ENCODE data around the gene FOXN3. TPM values are rescaled to one million over a fixed set of nuclear protein-coding genes. Genes with fewer than 3 reads are reported as not detected.

The FOXN3 gene
- total RNA-seq, 1 donor from 2014 or later, result 27.8 TPM

DNA sequence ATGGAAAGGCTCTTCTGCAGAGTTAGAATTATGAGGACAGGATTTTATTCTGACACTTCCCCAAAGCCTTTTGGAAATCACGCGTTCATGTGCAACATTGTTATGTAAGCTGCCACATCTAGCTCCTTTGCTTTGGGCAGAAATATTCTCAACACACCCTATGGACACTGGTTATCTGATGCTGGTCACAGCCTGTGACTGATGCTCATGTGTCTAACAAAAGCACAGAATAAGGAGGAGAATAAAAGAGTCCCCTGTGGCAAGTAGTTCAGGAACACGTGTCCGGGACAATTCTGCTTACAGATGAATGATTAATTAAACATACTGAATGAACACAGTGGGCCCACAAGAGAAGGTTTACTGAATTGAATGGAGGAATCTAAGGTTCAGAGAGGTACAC is 22.1 kb downstream of the FOXN3 start:
- H3K4me3 ChIP-seq (ENCODE audit: low read depth, low read length), result no peak overlapping the region
- TF ChIP-seq, protein P1, sequence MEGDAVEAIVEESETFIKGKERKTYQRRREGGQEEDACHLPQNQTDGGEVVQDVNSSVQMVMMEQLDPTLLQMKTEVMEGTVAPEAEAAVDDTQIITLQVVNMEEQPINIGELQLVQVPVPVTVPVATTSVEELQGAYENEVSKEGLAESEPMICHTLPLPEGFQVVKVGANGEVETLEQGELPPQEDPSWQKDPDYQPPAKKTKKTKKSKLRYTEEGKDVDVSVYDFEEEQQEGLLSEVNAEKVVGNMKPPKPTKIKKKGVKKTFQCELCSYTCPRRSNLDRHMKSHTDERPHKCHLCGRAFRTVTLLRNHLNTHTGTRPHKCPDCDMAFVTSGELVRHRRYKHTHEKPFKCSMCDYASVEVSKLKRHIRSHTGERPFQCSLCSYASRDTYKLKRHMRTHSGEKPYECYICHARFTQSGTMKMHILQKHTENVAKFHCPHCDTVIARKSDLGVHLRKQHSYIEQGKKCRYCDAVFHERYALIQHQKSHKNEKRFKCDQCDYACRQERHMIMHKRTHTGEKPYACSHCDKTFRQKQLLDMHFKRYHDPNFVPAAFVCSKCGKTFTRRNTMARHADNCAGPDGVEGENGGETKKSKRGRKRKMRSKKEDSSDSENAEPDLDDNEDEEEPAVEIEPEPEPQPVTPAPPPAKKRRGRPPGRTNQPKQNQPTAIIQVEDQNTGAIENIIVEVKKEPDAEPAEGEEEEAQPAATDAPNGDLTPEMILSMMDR (conservative IDR thresholded peaks at IDR 0.05; ENCODE audit: low read depth, low read length), result no peak
- DNase-seq (ENCODE audit: low read depth), result no peak

DNA sequence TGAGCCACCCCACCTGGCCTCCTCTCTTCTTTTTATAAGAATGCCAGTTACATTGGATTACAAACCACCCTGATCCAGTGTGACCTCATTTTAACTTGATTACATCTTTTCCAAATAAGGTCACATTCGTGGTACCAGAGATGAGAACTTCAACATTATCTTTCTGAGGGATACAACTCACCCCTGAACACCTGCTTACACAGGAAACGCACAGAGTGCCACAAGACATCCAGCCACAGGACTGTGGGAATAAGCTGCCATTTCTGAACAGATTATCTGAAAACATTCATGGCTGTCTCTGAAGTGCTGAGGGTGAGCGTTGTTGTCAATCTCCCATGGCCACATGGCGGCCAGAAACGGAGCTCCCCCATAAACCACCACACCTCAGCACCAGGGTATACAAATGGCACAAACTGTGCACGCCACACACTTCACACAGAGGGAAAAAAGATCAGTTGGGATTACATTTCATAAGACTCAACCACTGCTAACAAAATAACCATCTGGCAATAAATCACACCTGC is 23.7 kb downstream of the FOXN3 start:
- TF ChIP-seq, protein P1 (conservative IDR thresholded peaks at IDR 0.05; ENCODE audit: low read depth, low read length), result no peak
- no peak overlapping the region for H3K4me3 ChIP-seq (ENCODE audit: low read depth, low read length)
- DNase-seq (ENCODE audit: low read depth), result no peak

DNA sequence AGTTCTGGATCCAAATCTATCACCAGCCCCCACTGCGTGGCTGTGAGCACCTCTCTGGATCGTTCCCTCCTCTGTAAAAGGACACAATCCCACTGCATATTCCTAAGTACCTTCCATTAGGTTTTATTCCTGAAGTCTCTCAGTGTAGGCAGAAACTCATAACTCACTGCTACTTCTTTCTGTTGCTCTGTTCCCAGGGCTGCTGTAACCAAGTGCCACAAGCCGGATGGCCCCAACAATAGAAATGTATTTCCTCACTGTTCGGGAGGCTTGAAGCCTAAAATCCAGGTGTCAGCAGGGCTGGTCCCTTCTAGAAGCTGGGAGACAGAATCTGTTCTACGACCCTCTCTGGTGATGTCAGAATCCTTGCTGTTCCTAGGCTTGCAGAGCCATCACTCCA is 24.9 kb downstream of the FOXN3 start:
- no peak for DNase-seq (ENCODE audit: low read depth)
- TF ChIP-seq, protein P1 (conservative IDR thresholded peaks at IDR 0.05; ENCODE audit: low read depth, low read length), result no peak
- no peak overlapping the region for H3K4me3 ChIP-seq (ENCODE audit: low read depth, low read length)

DNA sequence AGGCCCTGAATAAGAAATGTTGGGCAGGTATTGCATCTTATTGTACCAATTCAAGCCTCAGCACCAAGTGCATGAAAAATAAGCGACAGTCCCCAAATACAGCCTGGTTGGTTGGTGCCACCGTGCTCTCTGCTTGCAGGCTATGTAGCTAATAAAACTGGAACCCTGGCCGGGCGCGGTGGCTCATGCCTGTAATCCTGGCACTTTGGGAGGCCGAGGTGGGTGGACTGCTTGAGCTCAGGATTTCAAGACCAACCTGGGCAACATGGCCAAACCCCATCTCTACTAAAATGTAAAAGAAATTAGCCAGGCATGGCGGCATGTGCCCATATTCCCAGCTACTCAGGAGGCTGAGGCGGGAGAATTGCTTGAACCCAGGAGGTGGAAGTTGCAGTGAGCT is 25.5 kb downstream of the FOXN3 start:
- TF ChIP-seq, protein P1 (conservative IDR thresholded peaks at IDR 0.05; ENCODE audit: low read depth, low read length), result no peak
- no peak overlapping the region for H3K4me3 ChIP-seq (ENCODE audit: low read depth, low read length)
- DNase-seq (ENCODE audit: low read depth), result no peak

DNA sequence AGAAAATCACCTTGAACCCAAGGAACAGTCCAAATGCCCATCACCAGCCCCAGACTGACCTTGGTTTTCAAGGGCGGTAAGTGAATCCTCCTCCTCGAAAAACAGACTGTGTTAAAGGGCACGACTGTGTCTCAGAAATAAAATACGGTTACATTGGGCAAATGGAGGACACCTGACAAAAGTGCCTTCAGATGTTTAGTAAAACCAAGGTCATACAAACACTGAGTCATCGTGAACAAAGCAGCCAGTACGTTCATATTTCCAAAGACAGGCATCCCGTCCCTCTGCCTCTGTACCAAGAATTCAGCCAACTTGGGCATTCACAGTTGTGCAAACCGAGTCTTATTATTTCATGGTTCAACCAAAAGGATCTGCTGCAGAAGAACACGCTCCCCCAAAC is 25.9 kb downstream of the FOXN3 start:
- H3K4me3 ChIP-seq (ENCODE audit: low read depth, low read length), result no peak overlapping the region
- TF ChIP-seq, protein P1 (conservative IDR thresholded peaks at IDR 0.05; ENCODE audit: low read depth, low read length), result no peak
- no peak for DNase-seq (ENCODE audit: low read depth)

GRCh38 chr14:89388853-89389252 is 28.2 kb downstream of the FOXN3 start:
- TF ChIP-seq, protein P1 (conservative IDR thresholded peaks at IDR 0.05; ENCODE audit: low read depth, low read length), result peak; percentile 22
- no peak overlapping the region for H3K4me3 ChIP-seq (ENCODE audit: low read depth, low read length)
- DNase-seq (ENCODE audit: low read depth), result no peak

DNA sequence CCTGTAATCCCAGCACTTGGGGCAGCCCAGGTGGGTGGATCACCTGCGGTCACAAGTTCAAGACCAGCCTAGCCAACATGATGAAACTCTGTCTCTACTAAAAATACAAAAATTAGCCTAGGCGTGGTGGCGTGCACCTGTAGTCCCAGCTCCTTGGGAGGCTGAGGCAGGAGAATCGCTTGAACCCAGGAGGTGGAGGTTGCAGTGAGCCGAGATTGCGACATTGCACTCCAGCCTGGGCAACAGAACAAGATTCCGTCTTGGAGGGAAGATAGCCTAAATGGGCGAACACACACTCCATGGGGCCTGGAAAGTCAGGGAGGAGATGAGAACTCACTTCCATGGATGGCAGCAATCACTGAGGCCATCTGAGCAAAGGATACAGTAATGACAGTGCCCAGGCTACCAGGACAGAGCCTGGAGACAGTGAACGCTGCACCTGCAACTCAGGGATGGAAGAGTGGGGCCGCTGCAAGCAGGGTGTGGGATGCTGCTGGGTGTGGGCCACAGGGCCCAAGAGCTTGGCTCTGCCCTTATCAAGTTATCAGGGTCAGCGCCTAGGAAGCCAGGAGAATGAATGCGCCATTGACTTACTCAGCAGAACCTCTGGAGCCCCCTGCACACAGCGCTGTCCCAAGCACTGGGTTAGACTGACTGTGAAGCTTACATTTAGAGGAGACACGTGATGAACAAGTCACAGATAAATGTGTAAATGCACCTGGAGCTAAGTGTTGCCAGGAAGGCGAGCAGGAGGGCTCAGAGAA is 28.9 kb downstream of the FOXN3 start:
- TF ChIP-seq, protein P1 (conservative IDR thresholded peaks at IDR 0.05; ENCODE audit: low read depth, low read length), result no peak
- no peak overlapping the region for H3K4me3 ChIP-seq (ENCODE audit: low read depth, low read length)
- DNase-seq (ENCODE audit: low read depth), result no peak
